GM18951 (cell line): ENCODE data around the gene VWA5B1.

Experiments used
- POLR2A ChIP-seq: IDR thresholded peaks from 4 replicates; pipeline ENCODE4 v1.6.1; 2011; ENCODE audit warnings: mild to moderate bottlenecking; ENCODE audit not compliant: insufficient read length, insufficient read depth; ENCODE audit errors: extremely low read depth
- in situ Hi-C: fragments of 300-500 bp; cut with MboI; formaldehyde crosslinking; loops from one replicate; pipeline ENCODE4 v1.12.0; 2022; ENCODE audit warnings: low sequenced_read_pairs, mixed read lengths, inconsistent platforms; ENCODE audit not compliant: unreplicated experiment

VWA5B1 gene

DNA sequence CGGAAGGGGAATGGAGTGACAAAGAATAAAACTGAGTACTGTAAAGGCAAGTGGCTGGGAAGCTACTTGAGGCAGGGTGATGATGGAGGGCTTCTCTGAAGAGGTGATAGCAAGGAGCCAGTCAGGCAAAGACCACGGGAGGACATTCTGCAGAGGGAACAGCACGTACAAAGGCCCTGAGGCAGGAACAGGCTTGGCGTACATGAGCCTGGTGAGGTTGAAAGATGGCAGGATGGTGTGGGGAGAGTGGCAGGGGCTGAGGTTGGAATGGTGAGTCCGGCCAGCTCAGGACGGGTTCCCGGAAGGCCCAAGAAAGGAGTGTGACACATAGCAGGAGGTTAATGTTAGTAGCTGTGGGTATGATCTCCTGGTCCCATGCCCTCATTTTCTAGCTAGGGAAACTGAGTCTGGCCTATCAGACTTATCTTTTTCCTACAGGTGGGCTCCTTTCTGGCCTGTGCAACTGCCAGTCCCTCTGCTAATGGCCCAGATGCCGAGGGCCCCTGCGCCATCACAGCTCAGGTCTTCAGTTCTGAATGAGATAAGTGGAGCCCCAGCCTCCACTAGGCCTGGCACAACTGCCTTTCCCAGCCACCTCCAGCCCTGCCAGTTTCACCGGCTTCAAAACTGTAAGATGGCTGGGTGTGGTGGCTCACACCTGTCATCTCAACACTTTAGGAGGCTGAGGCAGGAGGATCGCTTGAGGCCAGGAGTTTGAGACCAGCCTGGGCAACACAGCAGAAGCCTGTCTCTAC, 87.0 kb downstream of the VWA5B1 start:
- TF ChIP-seq POLR2A: no peak
- in situ Hi-C loops: no loop called here

DNA sequence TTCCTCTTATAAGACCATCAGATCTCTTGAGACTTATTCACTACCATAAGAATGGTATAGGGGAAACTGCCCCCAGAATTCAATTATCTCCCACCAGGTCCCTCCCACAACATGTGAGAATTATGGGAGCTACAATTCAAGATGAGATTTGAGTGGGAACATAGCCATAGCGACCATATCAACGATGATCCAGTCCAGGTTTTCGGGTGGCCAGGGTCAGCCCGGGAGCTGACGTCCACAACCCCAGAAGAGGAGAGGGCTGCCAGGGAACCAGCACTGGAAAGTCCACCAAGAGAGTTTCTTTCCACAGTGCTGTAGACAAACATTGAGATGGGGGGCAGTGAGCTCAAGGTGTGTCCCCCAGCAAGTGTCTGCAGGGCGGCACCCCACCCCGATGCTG, 88.4 kb downstream of the VWA5B1 start:
- in situ Hi-C loops: no loop called here
- no peak for TF ChIP-seq POLR2A

DNA sequence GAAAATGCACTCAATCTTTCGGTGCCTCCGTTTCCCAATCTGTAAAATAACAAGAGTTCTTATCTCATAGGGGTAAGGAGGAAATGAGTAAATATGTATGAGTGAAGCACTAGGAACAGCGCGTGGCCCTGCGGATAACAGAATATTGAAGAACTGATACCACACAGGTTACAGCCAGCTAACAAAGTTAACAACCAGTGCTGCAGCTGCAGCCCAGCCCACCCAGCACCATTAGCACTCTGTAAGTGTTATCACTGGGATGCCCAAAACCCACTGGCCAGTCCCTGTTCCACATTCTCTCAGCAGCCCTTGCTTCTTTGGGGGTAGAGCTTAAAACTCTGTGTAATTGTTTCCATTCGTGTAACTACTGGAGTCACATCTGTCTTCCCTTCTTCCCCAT, 89.5 kb downstream of the VWA5B1 start:
- TF ChIP-seq POLR2A: no peak
- in situ Hi-C loops: no loop called here

DNA sequence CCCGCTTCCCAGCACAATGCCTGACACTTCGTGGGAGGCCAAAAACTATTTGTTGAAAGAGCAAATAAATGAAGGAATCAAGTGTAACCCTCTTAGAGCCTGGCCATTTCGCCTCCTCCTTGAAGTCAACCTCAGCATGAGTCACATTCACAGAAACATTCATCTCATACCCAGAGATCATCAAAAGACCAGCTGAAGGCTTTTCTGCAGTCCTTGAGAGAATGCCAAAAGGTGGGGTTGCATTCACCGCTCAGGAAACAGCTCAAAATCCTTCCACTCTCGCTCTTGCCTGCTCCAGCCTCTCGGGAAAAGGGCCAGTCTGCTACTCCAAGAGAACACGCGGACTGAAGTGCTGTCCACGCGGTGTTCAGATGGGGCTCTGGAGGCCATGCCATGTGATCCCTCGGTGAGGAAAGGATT, 90.0 kb downstream of the VWA5B1 start:
- TF ChIP-seq POLR2A: no peak
- in situ Hi-C loops: no loop called here

DNA sequence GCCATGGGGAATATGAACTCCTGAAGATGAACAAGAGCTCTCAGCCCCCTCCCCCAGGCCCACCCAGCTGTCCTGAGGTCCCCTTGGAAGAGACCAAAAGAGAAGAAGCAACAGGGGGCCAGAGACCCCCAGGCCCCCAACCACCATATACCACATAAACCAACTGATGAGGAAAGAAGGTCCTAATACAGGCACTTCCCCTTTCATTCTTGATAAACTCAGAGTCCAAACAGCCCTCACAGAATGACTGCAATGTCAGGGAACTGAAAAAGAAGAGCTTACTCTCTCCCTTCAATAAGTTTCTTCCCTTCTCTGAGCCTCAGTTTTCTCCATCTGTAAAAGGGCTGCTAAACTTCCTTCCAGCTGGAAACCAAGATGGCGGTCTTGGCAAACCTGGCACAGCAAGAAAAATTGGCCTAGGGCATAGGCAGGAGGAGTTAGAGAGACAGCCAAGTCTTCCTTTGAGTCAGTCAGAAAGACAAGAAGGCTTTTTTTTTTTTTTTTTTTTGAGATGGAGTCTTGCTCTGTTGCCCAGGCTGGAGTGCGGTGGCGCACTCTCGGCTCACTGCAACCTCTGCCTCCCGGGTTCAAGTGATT, 90.5 kb downstream of the VWA5B1 start:
- no peak for TF ChIP-seq POLR2A
- in situ Hi-C loops: no loop called here

DNA sequence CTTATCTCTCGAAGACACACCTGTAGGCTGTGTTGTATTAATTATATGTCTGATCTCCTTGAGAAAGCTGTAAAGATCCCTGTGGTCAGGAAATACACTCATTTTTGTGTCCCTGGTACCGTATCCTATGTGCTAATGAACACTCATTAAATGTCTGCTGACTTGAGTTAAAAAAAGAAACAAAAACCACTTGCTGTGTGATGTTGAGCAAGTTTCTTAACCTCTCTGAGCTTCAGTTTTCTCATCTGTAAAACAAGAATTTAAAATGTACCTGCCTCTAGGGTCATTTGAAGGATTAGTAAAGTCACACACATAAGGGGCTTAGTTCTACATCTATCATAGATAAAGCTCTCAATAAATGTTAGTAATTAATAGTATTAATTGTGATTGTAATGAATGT, 91.3 kb downstream of the VWA5B1 start:
- TF ChIP-seq POLR2A: no peak
- in situ Hi-C loops: no loop called here

DNA sequence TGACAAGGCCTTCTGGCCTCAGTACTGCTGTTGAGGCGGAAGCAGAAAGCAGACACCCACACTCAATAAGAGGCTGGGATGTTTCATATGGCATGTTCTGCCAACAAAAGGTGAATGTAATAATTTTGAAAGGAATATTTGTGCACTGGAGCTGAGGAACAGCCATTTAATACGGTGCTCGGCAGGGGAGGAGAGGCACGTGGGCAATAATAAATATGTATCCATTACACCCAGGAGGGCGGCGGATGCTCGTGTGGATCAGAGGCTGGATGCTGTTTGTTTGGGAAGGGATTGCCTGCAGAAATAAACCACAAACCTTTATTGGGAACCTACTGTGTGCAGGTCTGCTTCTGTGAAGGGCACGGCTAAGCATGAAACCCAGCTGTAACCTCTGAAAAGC, 92.0 kb downstream of the VWA5B1 start:
- in situ Hi-C loops: no loop called here
- no peak for TF ChIP-seq POLR2A

DNA sequence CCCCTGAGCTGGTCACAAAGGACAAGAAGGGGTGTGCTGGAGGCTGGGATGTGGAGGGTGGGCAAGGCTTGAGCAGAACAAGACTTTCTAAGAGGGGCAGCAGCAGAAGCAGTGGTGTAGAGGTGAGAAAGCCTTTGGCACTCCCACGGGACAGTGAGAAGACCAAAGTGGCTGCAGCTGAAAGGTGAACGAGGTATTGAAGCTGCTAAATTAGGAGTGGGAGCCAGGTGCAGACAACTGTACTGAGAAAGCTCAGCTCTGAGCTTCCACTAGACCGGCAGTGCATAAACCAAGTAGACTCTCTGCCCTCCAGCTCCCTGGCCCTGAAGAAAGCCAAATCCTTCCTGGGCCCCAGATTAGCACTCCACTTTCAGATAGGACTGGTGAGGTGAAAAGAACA, 93.0 kb downstream of the VWA5B1 start:
- no peak for TF ChIP-seq POLR2A
- in situ Hi-C loops: no loop called here

DNA sequence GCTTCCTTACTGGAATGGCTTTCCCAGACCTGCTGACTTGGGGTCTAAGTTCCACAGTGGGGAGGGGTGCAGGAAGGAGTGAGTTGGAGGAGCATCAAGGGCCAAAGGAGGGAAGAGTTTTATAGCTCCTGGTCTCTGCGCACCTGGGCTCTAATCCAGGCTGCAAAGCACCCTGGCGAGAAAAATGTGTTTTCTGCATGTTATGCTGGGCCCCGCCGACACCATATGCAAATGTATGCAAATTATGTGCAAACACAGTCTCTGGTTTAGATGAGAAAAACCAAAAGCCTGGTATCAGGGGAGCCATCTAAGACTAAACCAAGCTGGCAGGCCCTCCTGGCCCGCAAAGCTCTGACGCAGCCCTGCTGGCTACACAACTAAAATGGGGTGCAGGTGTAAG, 95.0 kb downstream of the VWA5B1 start:
- in situ Hi-C loops: no loop called here
- no peak for TF ChIP-seq POLR2A

DNA sequence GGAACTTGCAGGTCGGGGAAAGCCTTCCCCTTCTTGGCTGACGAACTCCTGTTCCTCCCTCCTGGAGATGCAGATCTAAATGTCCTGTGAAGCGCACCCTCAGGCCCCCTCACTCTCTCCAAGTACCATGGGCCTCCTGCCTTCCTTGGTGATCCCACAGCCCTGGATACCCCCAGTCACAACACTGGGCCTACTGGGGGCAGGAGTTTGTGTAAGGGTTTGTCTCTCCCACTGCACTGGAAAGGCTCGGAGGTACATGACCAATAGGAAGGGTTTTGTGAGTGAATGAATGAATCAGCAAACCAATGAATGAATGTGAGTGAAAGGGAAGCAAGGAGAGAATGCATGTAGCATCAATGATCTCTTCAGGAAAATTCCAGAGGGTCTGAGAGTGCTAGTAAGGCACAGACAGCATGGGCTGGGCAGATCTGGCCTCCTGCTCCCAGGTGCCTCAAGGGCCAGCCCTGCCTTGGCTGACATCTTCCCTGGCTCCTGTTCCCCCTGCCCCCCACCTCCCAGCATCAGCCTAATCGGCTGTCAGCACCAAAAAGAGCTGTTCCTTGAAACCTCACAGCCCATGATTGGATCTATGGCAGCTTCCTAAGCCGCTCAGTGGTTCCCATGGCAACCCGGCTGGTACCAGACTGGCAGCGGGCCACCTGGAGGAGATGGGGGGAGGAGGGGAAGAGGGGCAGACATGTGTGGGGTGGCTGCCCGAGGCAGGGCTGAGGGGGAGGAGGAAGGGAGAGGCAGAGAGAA, 95.8 kb downstream of the VWA5B1 start:
- in situ Hi-C loops: no loop called here
- no peak for TF ChIP-seq POLR2A

DNA sequence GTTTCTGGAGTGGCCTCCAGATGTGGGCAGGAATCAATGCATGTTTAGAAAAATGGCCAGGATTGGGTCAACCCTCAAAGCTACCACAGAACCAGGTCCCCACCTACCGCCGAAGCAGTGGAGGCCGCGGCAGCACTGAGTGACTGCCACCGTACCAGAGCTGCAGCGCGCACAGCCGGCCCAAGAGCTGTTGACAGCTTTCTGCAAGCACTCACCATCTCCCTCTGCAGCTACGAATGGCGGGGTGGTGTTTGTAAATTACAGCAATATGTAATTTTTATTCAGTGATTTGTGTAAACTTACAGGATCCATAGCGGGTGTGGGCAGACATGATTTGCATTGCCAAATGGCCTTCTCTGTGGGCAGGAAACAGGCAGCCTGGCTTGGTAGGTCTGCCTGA, 98.9 kb downstream of the VWA5B1 start:
- no peak for TF ChIP-seq POLR2A
- in situ Hi-C loops: no loop called here

DNA sequence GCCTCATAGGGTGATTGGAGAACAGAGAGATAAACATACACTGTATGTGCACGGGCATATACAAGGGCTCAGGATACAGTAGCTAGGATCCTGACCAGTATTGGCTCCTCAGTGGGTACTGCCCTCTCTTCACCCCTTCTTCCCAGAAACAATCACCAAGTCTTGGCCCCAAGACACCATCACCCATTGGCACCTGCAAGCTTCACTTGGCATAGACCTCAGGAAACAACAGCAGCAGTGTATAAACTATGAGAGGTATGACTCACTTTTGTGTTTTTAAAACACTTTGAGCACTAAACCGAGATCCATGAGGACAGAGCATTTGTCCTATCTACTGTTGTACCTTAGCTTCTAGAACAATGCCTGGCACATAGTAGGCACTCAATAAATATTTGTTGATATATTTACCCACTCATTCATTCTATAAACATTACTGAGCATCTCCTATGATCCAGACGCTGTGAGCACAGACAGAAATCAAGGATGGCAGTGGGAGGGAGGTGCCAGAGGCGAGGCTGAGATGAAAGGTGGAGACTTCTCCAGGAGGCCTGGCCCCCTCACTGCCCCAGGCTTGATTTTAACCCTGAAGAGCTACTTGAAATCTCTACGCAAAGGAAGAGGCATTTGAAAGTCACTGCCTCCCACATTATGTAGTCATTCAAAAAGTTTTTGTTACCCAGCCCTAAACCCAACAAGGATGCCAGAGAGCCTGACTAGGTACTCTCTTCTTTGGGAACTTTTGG, 100.1 kb downstream of the VWA5B1 start:
- in situ Hi-C loops: no loop called here
- no peak for TF ChIP-seq POLR2A

DNA sequence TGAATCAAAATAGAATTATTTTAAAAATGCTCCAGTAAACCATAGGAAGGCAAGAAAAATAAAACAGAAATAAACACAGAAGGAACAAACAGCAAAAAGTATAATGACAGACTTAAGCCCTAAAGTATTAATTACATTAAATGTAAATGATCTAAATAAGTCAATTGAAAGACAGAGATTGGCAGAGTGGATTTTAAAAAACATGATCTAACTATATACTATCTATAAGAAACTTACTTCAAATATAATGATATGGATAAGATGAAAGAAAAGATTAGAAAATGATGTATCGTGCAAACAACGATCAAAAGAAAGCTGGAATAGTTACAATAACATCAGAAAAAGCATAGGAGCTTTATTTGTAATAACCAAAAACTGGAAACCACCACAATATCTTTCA, 104.6 kb downstream of the VWA5B1 start:
- TF ChIP-seq POLR2A: no peak
- in situ Hi-C loops: no loop called here
